HG02970 (cell line): ENCODE data around the gene VWF.
"Not testable (repeated sequence)": the region's sequence is repeated elsewhere in the genome, so short reads cannot be mapped to it uniquely, and the experiment has no call there.

Experiments used
- ATAC-seq: cut with Tn5 transposase; IDR thresholded peaks from one replicate; pipeline ENCODE4 v1.9.1; 2021; ENCODE audit warnings: mild to moderate bottlenecking, moderate library complexity, moderate number of reproducible peaks; ENCODE audit not compliant: unreplicated experiment, low FRiP score

VWF gene

DNA sequence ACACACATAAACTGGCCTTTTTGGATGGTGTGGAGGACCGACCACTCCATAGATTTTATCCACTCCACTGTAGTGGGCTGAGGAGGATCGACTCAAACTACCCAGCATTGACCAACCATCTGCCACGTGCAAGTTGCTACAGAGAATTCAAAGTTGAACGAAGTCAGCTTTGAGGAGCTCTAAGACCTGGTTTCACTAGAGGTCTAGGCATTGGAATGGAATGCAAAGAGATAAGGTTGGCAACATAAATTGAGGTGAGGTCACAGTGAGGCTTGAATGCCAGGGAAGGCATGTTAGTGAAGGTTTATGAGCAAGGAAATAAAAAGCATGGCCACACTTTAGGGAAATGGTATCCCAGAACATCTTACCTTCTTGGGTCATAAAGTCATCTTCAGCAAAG, 14.5 kb downstream of the VWF start:
- no peak for ATAC-seq

DNA sequence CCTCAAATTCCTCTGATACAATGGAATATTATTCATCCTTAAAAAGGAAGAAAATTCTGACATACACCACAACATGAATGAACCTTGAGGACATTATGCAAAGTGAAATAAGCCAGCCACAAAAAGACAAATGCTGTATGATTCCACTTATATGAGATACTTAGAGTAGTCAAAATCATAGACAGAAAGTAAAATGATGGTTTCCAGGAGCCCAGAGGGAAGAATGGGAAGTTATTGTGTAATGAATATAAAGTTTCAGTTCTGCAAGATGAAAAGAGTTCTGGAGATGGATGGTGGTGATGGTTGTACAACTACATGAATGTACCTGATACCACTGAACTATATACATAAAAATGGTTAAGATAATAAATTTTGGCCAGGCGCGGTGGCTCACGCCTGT, 18.3 kb downstream of the VWF start:
- no peak for ATAC-seq

DNA sequence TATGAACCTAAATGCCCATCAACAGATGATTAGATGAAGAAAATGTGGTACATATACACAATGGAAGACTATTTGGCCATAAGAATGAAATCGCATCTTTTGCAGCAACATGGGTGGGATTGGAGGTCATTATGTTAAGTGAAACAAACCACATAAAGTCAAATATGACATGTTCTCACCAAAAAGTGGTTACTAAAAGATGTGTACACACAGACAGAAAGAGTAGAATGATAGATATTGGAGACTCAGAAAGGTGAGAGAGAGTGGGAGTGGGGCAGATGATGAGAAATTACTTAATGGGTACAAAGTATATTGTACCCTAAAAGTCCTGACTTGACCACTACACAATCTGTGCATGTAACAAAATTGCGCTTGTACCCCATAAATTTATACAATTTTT, 19.6 kb downstream of the VWF start:
- no peak for ATAC-seq

DNA sequence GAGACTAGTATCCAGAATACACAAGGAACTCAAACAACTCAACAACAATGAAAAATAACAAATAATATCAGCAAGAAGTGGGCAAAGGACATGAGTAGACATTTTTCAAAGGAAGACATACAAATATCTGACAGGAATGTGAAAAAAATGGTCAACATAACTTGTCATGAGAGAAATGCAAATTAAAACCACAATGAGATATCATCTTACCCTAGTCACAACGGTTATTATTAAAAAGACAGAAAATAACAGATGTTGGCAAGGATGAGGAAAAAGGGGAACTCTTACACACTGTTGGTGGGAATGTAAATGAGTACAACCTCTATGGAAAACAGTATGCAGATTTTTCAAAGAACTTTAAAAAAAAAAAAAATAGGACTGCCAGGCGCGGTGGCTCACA, 20.4 kb downstream of the VWF start:
- no peak for ATAC-seq

DNA sequence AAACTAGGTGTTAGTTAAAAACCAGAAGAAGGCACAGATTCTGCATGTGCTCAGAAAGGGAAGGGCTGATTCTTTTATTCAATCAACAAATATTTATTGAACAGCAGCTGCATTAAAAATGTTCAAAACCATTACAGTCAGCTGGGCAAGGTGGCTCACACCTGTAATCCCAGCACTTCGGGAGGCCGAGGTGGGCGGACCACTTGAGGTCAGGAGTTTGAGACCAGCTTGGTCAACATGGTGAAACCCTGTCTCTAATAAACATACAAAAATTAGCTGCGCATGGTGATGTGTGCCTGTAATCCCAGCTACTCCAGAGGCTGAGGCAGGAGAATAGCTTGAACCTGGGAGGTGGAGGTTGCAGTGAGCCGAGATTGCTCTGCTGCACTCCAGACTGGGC, 22.4 kb downstream of the VWF start:
- ATAC-seq, result not testable (repeated sequence)

DNA sequence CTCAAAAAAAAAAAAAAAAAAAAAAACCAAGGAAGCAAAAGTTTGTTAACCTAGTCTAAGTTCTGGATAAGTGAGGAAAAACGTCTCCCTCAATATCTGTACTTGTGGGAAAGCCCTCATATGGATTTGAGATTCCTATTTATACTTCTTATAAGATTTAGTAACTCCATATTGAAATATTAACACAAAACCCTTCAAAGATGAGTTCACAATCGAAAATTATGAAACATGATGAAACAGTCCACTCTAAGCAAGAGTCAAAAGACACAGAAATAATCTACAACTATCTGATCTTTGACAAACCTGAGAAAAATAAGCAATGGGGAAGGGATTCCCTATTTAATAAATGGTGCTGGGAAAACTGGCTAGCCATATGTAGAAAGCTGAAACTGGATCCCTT, 25.2 kb downstream of the VWF start:
- no peak for ATAC-seq

DNA sequence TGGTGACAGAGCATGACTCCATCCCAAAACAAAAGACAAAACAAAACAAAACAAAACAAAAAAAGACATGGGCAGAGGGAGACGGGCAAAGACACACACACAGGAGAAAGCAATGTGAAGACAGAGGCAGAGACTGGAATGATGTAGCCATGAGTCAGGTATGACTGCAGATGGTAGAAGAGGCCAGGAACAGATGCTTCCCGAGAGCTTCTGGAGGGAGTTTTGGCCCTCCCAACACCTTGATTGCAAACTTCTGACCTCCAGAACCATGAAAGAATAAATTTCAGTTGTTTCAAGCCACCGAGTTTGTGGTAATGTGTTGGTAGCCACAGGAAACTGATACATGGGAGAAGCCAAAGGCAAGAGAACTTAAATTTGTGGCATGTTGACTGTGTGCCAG, 27.1 kb downstream of the VWF start:
- ATAC-seq, result no peak

DNA sequence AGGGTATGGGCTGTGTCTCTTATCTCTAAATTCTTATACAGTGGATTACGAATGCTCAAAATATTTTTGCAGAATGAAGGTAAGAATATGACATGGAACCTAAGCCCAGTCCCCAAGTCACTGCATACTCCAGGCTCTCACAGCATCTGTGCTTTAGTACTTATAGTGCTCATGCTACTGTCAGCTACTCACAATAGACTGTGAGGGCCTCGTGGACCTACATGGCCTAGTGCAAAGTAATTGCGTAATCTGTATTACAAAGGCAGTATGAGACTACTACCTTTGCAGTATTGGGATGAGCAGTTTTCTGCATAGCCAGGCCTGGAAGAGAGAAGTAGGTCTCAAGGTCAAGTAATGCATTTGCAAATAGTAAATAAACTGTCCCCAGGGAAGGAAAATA, 27.9 kb downstream of the VWF start:
- ATAC-seq, result no peak

DNA sequence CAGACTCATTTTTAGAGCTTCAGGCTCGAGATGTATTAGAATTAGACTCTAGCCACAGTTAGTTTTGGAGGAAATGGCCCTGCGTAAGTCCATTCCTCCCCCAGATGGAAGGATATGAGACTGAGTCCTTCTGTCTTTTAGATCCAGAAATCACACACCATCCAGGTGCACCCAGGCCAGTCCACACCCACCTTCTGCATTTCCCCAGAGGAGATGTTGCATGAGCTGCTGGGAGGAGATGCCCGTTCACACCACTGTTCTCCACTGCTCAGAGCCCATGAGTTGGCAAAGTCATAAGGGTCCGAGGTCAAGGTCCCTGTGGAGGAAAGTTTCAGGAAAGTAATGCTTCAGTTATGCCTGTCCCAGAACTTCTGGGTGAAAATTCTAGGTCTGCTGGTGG, 29.2 kb downstream of the VWF start:
- ATAC-seq, result no peak

DNA sequence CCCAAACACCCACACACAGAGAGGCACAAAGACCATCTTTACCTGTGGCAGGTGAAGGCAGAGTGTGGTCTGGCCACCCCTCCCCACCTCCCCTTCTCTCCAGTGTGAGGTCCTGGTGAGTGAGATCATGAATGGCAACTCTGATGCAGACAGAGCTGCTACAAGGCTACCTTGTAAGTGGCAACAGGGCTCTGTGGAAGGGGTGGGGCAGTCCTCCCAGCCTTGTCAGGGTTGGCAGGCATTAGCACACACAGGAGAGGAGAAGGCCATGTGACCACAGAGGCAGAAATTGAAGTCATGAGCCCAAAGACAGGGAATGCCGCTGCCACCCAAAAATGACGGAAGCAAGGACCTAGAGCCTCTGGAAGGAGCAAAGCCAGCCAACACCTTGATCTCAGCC, 30.7 kb downstream of the VWF start:
- ATAC-seq, result no peak

DNA sequence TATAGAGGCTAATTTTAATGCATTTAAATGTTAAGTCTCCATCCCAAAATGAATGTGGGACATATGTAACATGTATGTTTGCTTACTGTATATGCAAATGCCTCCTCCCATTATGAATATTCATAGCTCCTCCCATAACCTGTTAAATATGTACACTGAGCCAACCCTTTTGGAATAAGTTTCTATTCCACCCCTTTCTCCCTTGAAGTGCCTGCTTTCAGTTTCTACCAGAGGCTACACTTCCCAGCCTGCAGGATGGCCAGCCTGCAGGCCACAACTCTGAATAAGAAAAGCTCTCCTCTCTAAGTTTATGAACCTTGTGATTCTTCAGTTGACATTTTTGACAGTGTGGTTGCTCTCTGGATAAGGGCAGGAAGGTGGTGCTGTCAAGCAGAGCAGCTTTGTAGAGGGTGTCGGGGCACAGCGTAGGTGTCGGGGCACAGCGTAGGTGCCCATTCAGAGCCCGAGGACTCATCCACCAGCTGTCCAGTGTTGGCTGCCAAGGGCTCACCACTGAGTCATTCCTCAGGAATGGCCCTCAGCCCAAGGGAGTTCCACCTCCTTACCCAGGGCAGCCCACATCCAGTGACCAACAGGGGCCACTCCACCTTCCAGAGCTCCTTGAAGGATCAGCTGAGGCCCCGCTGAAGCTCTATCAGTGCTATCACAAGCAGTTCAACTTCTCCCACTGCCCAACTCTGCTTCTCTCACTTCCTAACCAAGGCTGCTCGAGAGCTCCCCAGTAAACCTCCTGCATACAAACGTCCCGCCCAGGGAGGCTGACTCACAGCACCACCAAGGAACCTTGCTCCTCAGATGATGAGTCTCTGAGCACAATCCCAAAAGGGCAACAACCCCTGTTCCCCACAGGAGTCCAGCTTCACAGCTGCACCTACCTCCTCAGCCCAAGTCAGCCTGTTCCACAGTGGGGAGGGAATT, 31.4 kb downstream of the VWF start:
- ATAC-seq, result no peak

DNA sequence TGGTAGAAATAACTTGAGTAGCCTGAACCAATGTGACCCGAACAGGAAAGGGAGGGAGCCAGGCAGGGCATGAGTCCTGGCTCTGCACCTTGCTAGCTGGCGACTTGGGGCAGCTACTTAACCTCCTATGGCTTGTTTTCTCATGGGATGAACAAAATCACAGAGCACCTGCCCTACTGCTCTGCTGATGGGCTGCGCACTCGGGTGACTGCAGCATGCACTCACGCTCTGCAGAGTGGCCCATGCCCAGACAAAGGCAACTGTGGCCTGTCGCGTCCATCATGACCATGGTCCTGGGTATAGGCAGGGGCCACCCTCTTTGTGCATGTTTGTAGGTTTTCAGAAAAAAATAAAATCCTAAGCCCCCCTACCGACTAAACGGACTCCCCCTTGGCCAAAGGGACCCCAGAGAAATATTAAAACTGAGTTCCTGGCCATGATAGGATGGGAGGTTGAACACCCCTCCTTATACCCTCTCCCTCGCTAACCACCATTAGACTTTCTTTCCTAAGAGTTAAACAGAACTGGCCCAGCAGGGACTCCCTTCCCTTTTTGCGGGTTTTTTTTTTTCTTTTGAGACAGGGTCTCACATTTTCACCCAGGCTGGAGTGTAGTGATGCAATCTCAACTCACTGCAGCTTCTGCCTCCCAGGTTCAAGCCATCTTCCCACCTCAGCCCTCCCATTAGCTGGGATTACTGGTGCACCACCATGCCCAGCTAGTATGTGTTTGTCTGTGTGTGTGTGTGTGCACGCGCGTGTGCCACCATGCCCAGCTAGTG, 32.5 kb downstream of the VWF start:
- ATAC-seq, result no peak

DNA sequence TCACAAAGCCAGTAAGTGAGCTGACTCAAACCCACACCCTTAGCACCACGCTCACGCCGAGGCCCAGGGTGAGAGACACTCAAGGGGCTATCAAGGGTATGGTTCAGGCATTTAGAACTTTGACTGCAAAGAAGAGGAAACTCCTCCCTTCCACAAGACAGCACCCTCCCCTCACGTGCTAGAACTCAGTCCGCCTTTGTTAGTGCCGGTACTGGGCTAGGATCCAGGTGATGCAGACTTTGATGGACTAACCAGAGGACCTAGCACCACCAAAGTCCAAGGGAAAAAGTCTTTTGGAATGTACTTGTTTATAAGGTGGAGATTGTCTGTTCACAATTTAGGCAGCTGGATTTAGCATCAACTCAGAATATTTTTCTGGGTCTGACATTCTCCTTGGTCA, 33.7 kb downstream of the VWF start:
- no peak for ATAC-seq

DNA sequence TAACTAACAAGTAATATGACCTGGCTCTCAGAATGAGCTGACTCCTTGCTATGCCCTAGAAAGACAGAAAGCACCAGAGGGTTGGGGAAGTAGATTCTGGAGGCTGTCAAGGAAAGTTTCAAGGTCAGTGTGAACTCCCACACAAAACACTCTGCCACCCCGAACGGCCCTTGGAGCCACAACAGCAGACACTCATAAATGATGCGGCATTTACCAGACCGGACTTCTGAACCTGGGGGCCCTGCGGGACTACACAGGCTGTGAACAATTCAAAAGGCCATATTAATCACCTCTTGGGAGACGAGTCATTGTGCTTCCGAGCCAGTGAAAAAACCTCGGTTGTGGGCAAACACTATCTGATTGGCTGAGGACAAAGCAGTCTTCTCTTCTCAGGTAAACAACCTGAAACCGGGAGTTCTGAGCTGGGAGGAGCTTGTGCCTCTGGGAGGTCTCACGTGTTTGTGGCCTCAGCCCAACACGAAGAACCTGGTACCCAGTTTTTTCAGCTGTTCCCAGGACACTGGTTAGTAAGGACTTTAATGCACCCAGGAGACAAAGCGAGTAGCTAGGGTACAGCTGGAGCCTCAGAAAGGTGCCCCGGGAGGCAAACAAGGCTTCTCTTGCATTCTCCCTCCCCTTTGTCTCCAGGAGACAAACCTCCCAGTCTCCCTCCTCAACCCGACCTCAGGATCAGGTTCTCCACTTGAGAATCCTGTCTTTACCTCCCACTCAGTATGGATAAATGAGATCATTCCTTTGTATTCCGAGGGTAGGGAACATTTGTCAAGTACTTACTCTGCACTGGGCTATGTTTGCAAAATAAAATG, 35.3 kb downstream of the VWF start:
- no peak for ATAC-seq

DNA sequence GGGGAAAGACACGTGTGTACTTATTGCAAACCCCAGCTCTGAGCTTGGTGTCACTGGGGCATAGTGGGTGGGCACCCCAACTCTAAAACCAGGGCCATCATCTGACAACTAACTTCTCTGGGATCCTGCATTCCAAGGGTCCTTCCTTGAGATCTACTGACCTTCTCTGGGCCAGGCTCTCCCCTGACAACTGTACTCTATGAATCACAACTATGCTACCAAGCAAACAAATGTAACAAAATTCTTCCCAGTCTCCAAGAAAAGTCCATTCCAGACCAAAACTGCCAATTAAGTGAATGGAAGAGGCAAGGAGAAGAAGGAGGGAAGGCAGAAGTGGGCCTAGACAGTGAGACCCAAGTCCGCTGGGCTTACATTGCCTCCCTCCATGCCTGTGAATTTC, 38.2 kb downstream of the VWF start:
- ATAC-seq, result no peak

DNA sequence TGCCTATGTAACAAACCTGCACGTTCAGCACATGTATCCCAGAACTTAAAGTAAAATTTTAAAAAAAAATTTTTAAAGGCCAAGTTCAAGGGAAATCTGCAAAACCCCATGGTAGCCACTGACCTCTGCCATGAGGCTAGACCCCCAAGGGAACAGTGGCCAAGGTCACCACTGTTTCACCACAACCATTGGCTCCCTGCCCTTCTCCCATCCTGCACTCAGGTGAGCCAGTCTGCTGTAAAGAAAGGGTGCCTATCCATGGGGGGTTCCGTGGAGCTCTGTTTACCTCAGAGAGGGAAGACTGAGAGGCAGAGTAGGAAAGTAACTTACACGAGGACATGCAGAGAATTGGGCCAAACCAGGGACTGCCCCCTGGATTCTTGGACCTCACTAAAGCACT, 38.6 kb downstream of the VWF start:
- ATAC-seq, result no peak

DNA sequence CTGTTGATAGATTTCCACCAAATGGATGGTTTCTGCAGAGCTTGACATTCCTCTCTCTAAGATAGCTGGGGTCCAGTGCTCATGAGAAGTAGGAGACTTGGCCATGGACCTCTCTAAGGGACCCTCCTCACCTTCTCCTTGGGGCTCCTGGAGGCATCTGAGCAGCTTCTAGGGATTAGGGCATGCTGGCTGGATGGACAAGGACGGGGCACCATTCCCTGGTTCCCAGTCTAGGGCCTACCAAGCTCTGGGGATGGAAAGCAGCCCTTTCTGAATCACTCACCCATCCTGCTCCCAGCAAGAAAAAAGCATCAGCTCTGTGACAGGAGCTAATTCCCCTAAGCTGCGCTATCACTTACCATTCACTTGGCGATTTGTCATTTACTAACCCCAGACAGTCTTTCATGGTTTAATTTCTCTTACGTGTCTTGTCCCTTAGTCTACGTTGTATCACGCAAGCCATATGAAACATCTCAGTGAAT, 39.5 kb downstream of the VWF start:
- no peak for ATAC-seq

DNA sequence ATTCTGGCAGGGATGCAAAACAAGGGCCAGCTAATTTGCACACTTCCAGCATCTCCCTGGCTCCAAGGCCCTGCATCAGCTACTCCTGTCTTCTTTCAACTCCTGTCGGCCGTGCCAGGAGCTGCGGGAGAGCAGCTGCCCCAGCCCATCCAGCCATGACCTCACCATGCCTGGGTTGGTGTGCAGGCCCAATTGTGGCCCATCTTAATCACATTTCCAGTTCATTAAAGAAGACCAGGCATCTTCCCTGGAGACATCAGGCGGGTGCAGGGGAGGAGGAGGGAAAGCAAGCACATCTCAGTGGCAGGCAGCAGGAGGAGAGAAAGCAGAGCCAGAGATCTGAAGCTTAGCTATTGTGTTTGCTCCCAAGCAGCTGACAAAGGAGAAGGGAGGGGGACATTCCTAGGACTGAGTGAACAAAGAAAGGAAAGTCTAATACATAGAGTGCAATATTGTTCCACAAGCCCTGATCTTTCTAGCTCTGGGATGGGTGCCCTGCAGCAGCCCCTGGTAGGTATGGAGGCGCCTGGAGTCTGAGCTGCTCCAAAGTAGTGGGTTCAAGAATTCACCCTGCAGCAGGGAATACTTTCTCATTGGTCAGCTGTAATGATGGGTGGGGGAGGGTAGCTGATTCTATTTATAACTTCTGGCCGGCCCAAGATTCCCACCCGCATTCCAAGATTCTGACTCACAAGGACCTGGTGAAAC, 40.1 kb downstream of the VWF start:
- ATAC-seq, result no peak

DNA sequence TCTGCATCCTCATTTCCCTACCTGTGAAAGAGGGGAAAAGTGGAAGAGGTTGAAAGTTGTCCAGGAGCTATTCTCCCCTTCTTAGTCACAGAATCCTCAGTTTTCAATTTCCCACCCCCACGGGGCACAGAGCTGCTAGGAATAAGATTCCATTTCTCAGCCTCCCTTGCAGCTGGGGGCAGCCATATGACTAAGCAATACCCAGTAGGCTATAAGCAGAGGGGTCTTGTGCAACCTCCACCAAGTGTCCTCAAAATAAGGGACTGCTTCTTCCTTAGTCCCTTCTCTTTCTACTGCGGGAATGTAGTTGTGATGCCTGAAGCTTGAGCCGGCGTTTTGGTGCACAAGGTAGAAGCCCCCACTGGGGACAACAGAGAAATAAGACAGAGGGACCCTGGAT, 40.9 kb downstream of the VWF start:
- no peak for ATAC-seq

DNA sequence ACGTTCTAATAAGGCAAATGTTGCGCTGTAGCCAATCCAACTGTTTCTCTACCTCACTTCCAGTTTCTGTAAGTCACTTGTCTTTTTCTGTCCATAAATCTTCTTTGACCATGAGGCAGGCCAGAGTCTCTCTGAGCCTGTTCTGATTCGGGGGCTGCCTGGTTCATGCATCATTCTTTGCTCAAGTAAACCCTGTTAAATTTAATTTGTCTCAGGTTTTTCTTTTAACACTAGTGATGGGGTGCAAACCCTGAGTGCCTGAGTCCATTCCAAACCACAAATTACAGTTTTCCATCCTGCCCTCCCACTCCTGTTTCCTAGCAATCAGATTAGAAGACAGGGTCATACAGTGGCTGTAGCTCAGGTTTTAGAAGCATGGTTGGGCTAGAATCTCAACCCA, 41.9 kb downstream of the VWF start:
- ATAC-seq, result no peak
